GM10248 (cell line): Measurements from ENCODE around the gene VMP1.

Source experiments
- CTCF ChIA-PET: fragments of 300-600 bp; sonication (Branson Sonifier 250); formaldehyde crosslinking; extraction: SDS; loops from one replicate; lab custom pipeline; 2021; ENCODE audit warnings: antibody characterized with exemption; lab: Yijun Ruan, JAX
- POLR2A ChIA-PET: fragments of 350-650 bp; sonication (Branson Sonifier 250); formaldehyde crosslinking; extraction: SDS; loops from one replicate; lab custom pipeline; 2020; ENCODE audit warnings: antibody characterized with exemption; lab: Yijun Ruan, JAX
- DNase-seq: peaks from one replicate; pipeline ENCODE4 v3.0.0; 2012; ENCODE audit errors: extremely low spot score
- CTCF ChIP-seq: IDR thresholded peaks from 2 replicates; pipeline ENCODE4 v1.5.1; 2012; ENCODE audit warnings: mild to moderate bottlenecking, low read depth; ENCODE audit errors: extremely low read depth, missing control alignments, control extremely low read depth

Gene VMP1

DNA sequence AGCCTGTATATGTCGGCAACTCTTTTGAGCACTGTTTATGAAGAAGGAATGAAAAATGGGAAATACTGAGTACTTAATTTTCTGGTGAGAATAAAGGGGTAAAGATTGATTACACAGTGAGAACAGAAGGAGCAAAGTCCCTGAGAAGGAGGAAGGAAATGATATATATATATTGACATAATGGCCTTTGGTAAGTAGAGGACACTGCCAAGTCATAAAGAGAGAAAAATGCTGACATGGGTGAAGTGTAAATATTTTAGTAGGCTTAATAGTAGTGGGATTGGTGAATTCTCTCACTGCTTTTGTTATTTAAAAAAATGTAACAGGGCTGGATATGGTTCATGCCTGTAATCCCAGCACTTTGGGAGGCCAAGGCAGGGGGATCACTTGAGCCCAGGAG is 16.2 kb downstream of the VMP1 start:
- ChIA-PET POLR2A (no interaction called here), CTCF (no interaction called here)
- DNase-seq = no peak
- TF ChIP-seq CTCF = no peak

GRCh38 chr17:59725691-59726090 is 18.2 kb downstream of the VMP1 start:
- ChIA-PET POLR2A (no interaction called here), CTCF (interaction anchor here (0.9 to 1.6 kb wide), 2 partner anchors 27 to 134 kb away, joined by 3 to 4 read pairs; no protein-coding TSS in a partner anchor)
- no peak for DNase-seq
- TF ChIP-seq CTCF = no peak

- DNase-seq = no peak
- TF ChIP-seq CTCF = no peak
- ChIA-PET POLR2A (interaction anchor here (1.1 kb wide), 1 partner anchor 12 kb away, joined by 3 read pairs; no protein-coding TSS in a partner anchor), CTCF (no interaction called here)
These were observed 20.5 kb downstream of the VMP1 start for GRCh38 chr17:59727817-59728533.

DNA sequence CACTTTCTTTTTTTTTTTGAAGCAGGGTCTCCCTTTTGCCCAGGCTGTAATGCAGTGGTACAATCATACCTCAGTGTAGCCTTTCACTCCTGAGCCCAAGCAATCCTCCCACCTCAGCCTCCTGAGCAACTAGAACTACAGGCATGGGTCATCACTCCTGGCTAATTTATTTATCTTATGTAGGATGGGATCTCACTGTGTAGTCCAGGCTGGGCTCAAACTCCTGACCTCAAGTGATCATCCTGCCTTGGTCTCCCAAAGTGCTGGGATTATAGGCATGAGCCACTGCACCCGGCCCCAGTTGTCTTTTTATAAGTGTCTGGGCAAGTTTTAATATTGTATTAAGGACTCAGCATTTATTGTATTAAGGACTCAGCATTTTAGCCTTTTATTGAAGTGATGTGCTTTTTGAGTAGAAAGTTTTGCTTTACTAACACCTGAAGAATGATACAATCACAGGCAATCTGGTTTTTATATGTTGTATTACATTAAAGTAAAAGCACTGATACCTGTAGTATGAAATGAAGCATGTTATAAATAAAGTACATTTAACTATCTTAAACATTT is 22.9 kb downstream of the VMP1 start:
- ChIA-PET POLR2A (no interaction called here), CTCF (no interaction called here)
- DNase-seq = no peak
- no peak for TF ChIP-seq CTCF

DNA sequence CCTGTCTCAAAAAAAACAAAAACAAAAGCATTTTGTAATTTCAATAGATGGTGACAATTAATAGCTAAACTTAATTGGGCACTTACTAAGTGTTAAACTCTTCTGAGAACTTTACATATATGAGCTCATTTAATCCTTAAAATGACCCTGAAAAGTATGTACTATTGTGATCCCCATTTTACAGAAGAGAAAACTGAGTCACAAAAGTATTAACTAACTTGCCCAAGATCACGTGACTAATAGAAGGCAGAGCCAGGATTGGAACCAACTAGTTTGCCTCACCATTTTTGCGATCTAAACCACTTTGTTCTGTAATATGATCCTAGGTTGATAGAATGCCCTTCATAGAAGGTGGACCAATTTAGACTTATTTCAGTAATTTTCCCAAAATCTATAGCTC is 26.2 kb downstream of the VMP1 start:
- ChIA-PET POLR2A (no interaction called here), CTCF (interaction anchor here (0.7 to 2.1 kb wide), 6 partner anchors 9 to 76 kb away, joined by 3 to 10 read pairs (median 4); partner anchors contain the start of genes PTRH2 and VMP1)
- DNase-seq = no peak
- TF ChIP-seq CTCF = no peak

GRCh38 chr17:59734226-59734625 is 26.8 kb downstream of the VMP1 start:
- TF ChIP-seq CTCF = no peak
- ChIA-PET POLR2A (no interaction called here), CTCF (interaction anchor here (0.7 to 2.1 kb wide), 6 partner anchors 8 to 75 kb away, joined by 3 to 10 read pairs (median 4); partner anchors contain the start of genes PTRH2 and VMP1)
- DNase-seq = no peak
